IPS-18a (cell line): ENCODE measurements around the gene MAVS.
"Not testable (repeated sequence)": the region's sequence is repeated elsewhere in the genome, so short reads cannot be mapped to it uniquely, and the experiment has no call there.

ENCODE experiments used
- H3K27ac ChIP-seq: one replicate; pipeline ENCODE4 v1.5.1; 2013; ENCODE audit warnings: low read length
- H3K27me3 ChIP-seq: one replicate; pipeline ENCODE4 v1.6.1; 2013; ENCODE audit warnings: mild to moderate bottlenecking, low read length; ENCODE audit not compliant: control insufficient read depth, insufficient read depth
- H3K36me3 ChIP-seq: one replicate; pipeline ENCODE4 v1.6.1; 2013; ENCODE audit warnings: low read depth, low read length; ENCODE audit not compliant: control insufficient read depth
- H3K4me1 ChIP-seq: one replicate; pipeline ENCODE4 v1.6.1; 2013; ENCODE audit warnings: low read depth, low read length; ENCODE audit not compliant: control insufficient read depth
- H3K4me3 ChIP-seq: one replicate; pipeline ENCODE4 v1.5.1; 2013; ENCODE audit warnings: low read length
- H3K9ac ChIP-seq: one replicate; pipeline ENCODE4 v1.6.1; 2013; ENCODE audit warnings: mild to moderate bottlenecking, low read length, moderate library complexity
- H3K9me3 ChIP-seq: one replicate; pipeline ENCODE4 v1.6.1; 2013; ENCODE audit warnings: low read depth, low read length; ENCODE audit not compliant: control insufficient read depth

Gene MAVS

DNA sequence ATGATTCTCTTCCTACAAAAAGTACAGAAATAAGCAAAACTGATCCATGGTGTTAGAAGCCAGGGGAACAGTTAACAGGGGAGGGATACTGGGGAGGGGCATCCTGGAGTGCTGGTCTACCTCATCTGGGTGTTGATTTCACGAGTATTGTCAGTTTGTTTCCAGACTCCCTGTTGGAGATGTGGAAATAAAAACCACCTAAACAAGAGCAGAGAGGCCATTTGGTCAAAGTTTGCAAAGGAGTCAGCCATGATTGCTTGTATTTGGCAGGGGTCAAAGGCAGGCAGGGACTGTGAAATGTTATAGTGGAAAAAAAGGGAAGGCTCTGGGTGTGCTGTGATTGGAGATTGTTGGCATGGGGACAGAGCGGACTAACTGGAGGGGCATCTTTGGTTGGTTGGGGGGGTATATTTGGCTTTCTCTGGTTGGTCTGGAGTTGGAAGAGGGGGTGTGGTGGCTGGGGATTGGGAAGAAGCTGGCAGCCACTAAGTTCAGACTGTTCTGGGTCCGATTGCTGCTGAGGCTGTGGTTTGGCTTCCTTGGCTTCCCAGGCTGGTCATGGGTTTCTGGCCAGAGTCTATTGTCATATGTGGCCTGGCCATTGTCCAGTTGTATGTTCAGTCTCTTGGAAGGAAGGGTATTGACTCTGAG is 27.7 kb downstream of the MAVS start:
- no peak overlapping the region for H3K27ac ChIP-seq
- no peak overlapping the region for H3K4me3 ChIP-seq
- H3K27me3 ChIP-seq = no peaks in the 10 kb centered on the region
- no peaks in the 10 kb centered on the region for H3K36me3 ChIP-seq
- H3K9ac ChIP-seq = no peak overlapping the region
- no peaks in the 10 kb centered on the region for H3K9me3 ChIP-seq
- no peaks in the 10 kb centered on the region for H3K4me1 ChIP-seq

DNA sequence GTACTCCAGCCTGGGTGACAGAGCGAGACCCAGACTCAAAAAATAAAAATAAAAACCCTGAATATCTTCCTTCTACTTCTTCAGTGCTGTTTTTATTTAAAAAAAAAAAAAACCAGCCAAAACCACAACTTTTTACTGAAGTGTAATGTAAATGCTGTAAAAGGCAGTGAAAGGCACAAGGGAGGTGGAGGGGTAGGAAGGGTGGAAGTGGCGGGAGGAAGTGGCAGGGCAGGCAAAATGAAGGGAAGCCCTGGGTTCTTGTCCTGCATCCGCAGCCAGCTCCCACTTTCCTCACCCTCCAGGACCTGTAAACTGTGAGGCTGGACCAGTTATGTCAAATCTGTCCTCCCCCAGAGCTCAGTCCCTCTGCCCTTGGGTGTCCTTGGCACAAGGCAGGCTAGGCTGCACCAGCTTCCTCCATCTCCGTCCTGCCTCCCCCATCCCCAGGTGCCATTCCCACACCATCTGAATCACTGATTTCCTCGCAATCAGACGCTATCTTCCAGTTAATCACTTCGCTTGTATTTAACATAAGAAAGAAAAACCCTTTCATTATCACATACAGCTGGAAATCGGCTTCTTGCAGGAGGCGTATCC is 28.8 kb downstream of the MAVS start:
- H3K4me1 ChIP-seq = no peaks in the 10 kb centered on the region
- H3K27ac ChIP-seq = no peak overlapping the region
- no peaks in the 10 kb centered on the region for H3K36me3 ChIP-seq
- no peak overlapping the region for H3K9ac ChIP-seq
- H3K4me3 ChIP-seq = no peak overlapping the region
- H3K9me3 ChIP-seq = no peaks in the 10 kb centered on the region
- H3K27me3 ChIP-seq = no peaks in the 10 kb centered on the region

DNA sequence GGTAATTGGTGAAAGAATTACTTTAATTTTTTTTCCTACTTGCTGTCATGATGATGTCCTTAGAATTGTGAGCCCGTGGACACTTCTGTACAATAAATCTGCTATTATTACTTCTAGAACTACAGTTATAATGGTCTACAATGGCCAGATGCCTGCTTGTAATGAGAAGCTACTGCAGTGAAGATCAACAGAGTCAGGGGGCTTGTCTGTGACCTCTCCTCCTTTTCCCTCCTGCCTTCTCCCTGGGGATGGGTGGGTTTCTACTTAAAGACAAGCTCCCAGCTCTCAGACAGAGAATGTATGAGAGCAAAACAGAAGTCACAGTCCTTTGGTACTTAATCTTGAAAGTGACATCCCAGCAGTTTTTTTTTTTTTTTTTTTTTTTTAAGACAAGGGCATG is 29.4 kb downstream of the MAVS start:
- H3K9me3 ChIP-seq = no peaks in the 10 kb centered on the region
- H3K36me3 ChIP-seq = no peaks in the 10 kb centered on the region
- no peak overlapping the region for H3K9ac ChIP-seq
- no peak overlapping the region for H3K27ac ChIP-seq
- H3K27me3 ChIP-seq = no peaks in the 10 kb centered on the region
- H3K4me1 ChIP-seq = no peaks in the 10 kb centered on the region
- no peak overlapping the region for H3K4me3 ChIP-seq

DNA sequence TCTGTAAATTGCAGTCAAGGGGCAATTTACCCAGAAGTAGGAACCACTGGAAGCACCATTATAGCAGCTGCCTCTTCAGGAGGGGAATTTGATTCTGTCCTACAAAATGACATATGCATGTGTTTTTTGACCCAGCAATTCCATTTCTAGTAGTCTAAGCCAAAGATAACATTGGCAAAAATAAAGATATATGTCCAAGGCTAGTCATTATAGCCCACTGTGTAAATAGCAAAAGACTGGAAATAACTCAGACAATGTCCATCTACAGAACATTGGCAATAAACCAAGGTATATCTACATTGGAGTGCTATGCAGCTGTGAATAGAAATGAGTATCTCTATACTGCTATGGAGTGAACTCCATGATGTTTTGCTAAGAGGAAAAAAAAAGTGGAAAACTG is 30.0 kb downstream of the MAVS start:
- H3K27me3 ChIP-seq = no peaks in the 10 kb centered on the region
- no peak overlapping the region for H3K4me3 ChIP-seq
- H3K4me1 ChIP-seq = no peaks in the 10 kb centered on the region
- no peaks in the 10 kb centered on the region for H3K36me3 ChIP-seq
- no peak overlapping the region for H3K27ac ChIP-seq
- no peak overlapping the region for H3K9ac ChIP-seq
- no peaks in the 10 kb centered on the region for H3K9me3 ChIP-seq

DNA sequence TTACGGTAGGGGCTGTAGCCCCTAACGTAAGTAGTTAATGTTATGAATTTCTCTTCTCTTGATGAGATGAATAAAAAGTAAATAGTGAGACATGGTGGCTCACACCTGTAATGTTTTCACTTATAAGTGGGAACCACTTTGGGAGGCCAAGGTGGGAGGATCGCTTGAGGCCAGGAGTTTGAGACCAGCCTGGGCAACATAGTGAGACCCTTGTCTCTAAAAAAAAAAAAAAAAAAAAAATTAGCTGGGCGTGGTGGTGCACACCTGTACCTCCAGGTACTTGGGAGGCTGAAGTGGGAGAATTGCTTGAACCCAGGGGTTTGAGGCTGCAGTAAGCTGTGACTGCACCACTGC is 32.3 kb downstream of the MAVS start:
- not testable (repeated sequence) for H3K36me3 ChIP-seq, H3K9ac ChIP-seq, H3K27ac ChIP-seq, H3K4me1 ChIP-seq, H3K9me3 ChIP-seq, H3K27me3 ChIP-seq, H3K4me3 ChIP-seq

DNA sequence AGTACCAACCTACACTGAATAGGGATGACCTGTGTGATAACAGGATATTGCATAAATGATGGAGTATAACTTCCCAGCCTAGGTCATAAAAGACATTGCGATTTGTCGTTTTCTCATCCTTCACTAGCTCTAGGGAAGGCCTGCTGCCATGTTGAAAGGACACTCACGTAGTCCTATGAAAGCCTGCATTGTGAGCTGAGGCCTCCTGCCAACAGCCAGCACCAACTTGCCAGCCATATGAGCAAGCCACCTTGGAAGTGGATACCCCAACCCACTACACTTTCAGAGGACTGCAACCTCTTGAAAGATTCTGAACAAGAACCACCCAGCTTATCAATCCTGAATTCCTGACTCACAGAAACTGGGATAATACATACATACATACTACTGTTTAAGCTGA is 39.1 kb downstream of the MAVS start:
- no peaks in the 10 kb centered on the region for H3K9me3 ChIP-seq
- H3K4me3 ChIP-seq = no peak overlapping the region
- no peak overlapping the region for H3K9ac ChIP-seq
- no peak overlapping the region for H3K27ac ChIP-seq
- no peaks in the 10 kb centered on the region for H3K27me3 ChIP-seq
- peaks cover 8% of the 10 kb centered on the region for H3K4me1 ChIP-seq
- no peaks in the 10 kb centered on the region for H3K36me3 ChIP-seq

DNA sequence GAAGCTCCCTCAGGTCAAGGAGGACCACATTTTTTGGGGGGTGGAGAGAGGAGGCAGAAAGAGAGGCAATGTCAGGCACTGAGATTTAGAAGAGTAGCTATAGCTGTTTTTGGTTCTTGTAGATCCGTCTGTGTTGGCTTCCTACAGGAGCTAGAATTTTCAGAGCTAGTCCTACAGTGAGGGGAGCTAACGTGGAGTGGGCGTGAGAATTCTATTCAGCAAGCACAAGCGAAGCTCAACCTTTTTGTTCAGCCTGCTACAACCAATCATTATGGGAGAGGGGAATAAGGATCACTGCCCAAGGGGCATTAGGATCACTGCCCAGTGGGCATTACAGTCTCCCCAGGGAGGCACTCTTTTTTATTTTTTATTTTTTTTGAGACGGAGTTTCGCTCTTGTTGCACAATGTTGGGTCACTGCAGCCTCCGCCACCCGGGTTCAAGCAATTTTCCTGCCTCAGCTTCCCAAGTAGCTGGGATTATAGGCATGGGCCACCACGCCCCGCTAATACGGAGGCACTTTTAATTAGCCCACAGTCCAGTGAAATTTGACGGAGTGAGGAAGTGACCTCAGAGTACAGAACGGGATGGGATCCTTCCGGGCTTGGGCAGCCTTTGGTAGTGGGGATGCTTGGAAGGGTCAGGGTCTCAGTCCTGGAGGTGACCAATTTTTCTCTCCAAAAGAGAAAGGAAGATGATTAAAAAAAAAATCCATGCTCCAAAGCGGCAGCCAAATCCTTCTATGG is 41.4 kb downstream of the MAVS start:
- Histone ChIP-seq H3K27ac (peak overlapping the region; percentile 88), H3K4me1 (peaks cover 23% of the 10 kb centered on the region), H3K27me3 (no peaks in the 10 kb centered on the region), H3K9me3 (no peaks in the 10 kb centered on the region), H3K4me3 (peak overlapping the region; percentile 99), H3K36me3 (peaks cover 11% of the 10 kb centered on the region), H3K9ac (peak overlapping the region; percentile 90)

DNA sequence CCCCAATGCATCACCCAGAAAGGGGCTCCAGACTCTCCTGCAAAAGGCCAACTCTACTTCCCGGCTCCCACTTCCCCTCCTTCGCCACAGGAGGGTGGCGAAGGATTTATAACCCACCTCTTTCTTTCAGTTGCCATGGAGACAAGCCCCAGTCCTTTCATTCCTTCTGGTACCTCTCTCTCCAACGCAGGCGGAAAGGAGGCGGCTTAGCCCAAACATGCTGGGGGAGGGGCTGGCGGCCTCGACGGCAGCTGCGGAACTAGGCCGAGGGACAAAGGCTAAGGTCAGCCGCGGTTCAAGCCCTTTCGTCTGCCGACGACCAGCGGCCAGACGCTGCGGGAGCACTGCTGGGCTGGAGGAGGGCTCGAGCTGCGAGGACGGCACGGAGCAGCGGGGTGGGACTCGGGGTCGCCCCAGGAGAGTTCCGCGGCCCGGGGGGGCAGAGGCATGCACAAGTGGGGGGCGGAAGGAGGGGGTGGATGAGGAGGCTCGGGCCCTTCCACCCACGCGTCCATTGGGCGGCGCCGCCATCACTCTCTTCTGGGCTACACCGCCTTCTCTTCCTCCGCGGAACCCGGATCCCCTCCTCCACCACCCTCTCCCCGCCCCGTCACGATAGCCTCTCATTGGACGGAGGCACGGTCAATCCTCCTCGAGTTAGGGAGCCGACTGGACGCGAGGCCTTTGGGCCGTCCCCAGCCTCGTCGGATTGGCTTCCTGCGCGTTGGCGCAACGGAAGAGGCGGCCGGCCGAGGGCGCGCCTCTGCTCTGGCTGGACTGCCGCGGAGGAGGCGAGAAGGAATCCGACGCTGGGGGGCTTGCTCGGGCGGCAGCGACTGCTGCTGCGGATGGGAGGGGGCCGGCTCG is 42.2 kb downstream of the MAVS start, which contains the start of gene PANK2:
Gene PANK2, plus strand, starts transcription at position 766 of the 867 bp plus-strand sequence.
- Histone ChIP-seq H3K4me1 (peaks cover 23% of the 10 kb centered on the region), H3K9me3 (no peaks in the 10 kb centered on the region), H3K4me3 (peak within 1 kb of the TSS; percentile 99), H3K27me3 (no peaks in the 10 kb centered on the region), H3K27ac (peak within 1 kb of the TSS; percentile 88), H3K36me3 (peaks cover 11% of the 10 kb centered on the region), H3K9ac (peak within 1 kb of the TSS; percentile 90)

DNA sequence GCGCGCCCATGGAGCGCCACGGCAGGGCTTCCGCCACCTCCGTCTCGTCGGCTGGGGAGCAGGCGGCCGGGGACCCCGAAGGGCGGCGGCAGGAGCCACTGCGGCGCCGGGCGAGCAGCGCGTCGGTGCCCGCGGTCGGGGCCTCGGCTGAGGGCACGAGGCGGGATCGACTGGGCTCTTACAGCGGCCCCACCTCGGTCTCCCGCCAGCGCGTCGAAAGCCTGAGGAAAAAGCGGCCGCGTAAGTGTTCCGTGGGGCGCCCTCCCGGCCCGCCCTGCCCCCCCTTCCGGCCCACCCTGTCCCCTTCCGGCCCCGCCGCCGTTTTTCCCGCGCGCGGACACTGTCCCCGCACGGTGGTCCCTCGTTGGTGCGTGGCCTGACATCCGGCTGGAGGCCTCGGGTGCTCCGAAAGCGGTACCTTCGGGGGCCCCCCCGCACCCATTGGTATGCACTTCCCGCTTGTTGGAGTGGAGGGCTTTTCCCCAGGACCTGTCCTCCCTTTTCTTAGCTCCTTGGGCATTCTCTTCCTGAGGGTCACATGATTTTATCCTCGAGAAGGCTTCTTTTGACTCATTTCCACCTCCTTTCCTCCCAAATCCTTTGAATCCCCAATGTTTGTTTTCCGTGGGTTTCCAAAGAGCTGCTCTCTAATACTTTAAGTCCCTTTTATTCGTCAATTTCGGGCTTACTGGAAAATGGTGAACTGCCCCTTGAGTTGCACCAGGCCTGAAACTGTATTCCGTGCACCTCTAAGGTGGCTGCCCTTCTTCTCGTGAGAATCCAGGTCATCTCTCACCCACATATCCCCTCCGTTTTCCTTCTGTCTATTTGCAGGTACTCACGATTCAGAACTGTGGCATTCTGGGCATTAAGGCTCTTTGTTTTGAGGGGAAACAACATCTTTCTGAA is 43.1 kb downstream of the MAVS start:
- Histone ChIP-seq H3K27me3 (no peaks in the 10 kb centered on the region), H3K9me3 (no peaks in the 10 kb centered on the region), H3K36me3 (peaks cover 11% of the 10 kb centered on the region), H3K4me1 (peaks cover 23% of the 10 kb centered on the region), H3K9ac (peak overlapping the region; percentile 90), H3K27ac (peak overlapping the region; percentile 54), H3K4me3 (peak overlapping the region; percentile 99)

DNA sequence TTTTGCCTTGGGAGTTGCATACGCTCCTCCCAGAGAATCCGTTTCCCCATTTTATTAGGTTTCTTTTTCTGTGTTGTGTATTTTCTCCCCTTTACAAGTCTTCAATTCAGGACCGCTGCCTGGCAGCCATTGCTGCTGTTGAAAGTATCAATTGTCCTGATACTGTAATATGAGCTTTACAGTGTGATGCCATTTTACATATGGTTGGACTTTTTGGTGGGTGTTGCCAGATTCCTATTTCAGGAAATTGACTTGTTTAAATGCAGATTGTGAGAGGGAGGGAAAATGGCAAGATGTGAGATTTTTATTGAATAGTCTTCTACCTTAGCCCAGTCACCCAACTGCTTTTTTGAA is 43.7 kb downstream of the MAVS start:
- peaks cover 23% of the 10 kb centered on the region for H3K4me1 ChIP-seq
- no peaks in the 10 kb centered on the region for H3K9me3 ChIP-seq
- peak overlapping the region; percentile 47 for H3K27ac ChIP-seq
- H3K27me3 ChIP-seq = no peaks in the 10 kb centered on the region
- peaks cover 11% of the 10 kb centered on the region for H3K36me3 ChIP-seq
- peak overlapping the region; percentile 90 for H3K9ac ChIP-seq
- H3K4me3 ChIP-seq = peak overlapping the region; percentile 99
